Measurements from ENCODE around the gene JPH2.

DNA sequence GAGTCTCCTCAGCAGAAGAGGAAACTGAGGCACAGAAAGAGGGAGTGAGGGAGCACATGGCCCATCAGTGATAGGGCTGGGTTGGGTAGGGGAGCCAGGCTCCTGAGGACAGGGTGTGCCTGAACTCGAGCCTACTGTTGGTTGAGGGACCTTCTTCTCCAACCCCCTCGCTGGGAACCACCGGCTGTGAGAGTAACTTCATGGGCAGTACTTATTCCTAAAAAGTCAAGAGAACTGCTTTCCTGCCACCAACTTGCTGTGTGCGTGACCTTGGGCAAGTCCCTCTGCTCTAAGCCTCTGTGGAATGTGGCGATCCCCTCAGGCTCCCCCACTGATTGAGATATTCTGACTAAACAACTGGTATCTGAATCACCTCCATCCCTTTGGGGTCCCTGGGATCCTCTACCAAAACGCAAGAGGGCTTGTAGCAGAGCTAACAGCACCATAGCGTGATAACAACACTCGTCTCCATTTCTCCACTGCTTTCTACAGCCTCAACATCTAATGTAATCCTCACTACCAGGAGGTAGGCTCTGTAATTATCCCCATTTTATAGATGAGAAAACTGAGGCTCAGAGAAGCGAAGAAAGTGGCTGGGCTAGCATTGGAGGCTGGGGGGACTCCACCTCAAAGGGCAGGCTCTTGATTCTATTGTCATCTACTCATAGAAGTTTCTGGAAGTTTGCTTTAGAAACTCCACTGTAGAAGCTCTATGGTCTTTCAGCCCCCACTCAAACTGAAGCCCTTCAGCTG lies 76.0 kb downstream of the JPH2 start:
- TF ChIP-seq, protein P1, sequence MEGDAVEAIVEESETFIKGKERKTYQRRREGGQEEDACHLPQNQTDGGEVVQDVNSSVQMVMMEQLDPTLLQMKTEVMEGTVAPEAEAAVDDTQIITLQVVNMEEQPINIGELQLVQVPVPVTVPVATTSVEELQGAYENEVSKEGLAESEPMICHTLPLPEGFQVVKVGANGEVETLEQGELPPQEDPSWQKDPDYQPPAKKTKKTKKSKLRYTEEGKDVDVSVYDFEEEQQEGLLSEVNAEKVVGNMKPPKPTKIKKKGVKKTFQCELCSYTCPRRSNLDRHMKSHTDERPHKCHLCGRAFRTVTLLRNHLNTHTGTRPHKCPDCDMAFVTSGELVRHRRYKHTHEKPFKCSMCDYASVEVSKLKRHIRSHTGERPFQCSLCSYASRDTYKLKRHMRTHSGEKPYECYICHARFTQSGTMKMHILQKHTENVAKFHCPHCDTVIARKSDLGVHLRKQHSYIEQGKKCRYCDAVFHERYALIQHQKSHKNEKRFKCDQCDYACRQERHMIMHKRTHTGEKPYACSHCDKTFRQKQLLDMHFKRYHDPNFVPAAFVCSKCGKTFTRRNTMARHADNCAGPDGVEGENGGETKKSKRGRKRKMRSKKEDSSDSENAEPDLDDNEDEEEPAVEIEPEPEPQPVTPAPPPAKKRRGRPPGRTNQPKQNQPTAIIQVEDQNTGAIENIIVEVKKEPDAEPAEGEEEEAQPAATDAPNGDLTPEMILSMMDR (conservative IDR thresholded peaks at IDR 0.05): no peak
- no peak for TF ChIP-seq ZFX (IDR thresholded peaks at IDR 0.05)

All from C4-2B (cell line).